GM12878 (cell line): ENCODE data around the gene B3GAT1. TPM values are rescaled to one million over a fixed set of nuclear protein-coding genes. Genes with fewer than 3 reads are reported as not detected.

Source experiments
- ATAC-seq: fragments of 200-7000 bp; cut with Tn5 transposase; 3 replicates; pipeline ENCODE4 v1.9.1; 2020; ENCODE audit warnings: mild to moderate bottlenecking, moderate library complexity
- BruUV-seq: library from RNA; stranded (reverse); fragments of 400-500 nt; replicated peaks from 2 replicates; lab custom pipeline; 2021; lab: Mats Ljungman, UMichigan
- CTCF ChIA-PET: fragments of 300-600 bp; sonication (Branson Sonifier 250); formaldehyde crosslinking; extraction: SDS; loops from one replicate; lab custom pipeline; 2021; ENCODE audit warnings: inconsistent platforms; lab: Yijun Ruan, JAX
- POLR2A ChIA-PET: fragments of 350-600 bp; formaldehyde crosslinking; extraction: SDS; loops from one replicate; lab custom pipeline; 2021; ENCODE audit warnings: inconsistent platforms; lab: Charles Lee
- RAD21 ChIA-PET: fragments of 300-600 bp; sonication (Branson Sonifier 250); formaldehyde crosslinking; loops from one replicate; lab custom pipeline; 2023; ENCODE audit warnings: antibody characterized with exemption; ENCODE audit not compliant: unreplicated experiment; lab: Charles Lee
- SMC1A ChIA-PET: fragments of 300-600 bp; sonication (Branson Sonifier 250); formaldehyde crosslinking; loops from one replicate; lab custom pipeline; 2023; ENCODE audit not compliant: unreplicated experiment, uncharacterized antibody; lab: Charles Lee
- DNase-seq: peaks from one replicate; pipeline ENCODE4 v3.0.0-alpha.2; 2011; ENCODE audit warnings: low read depth, low spot score
- FAIRE-seq: peaks from 3 replicates; lab custom pipeline; 2011; peaks lifted over from hg19 to GRCh38; lab: Jason Lieb, UNC
- H2AFZ ChIP-seq: 2 replicates; pipeline ENCODE4 v1.6.0; 2011; ENCODE audit warnings: low read depth, low read length, control low read depth; ENCODE audit not compliant: control insufficient read depth
- H3K27ac ChIP-seq: 2 replicates; pipeline ENCODE4 v1.5.1; 2011; ENCODE audit warnings: control low read depth; ENCODE audit not compliant: control insufficient read depth, insufficient read depth
- H3K27me3 ChIP-seq, 2 experiments: replicated peaks in 1 of 2; 2 replicates each; pipeline versions ENCODE4 v1.6.0 to v1.6.1; 2011; ENCODE audit warnings: low read length in 1 of 2; ENCODE audit not compliant: control insufficient read depth in 2 of 2, insufficient read depth in 2 of 2
- H3K36me3 ChIP-seq, 2 experiments: 2 replicates each; pipeline ENCODE4 v1.5.1; 2011; ENCODE audit warnings: low read length in 1 of 2; ENCODE audit not compliant: control insufficient read depth in 2 of 2, insufficient read depth in 2 of 2
- H3K4me1 ChIP-seq: 2 replicates; pipeline ENCODE4 v1.6.1; 2011; ENCODE audit warnings: mild to moderate bottlenecking, low read length, moderate library complexity, mixed read lengths; ENCODE audit not compliant: control insufficient read depth, insufficient read depth
- H3K4me2 ChIP-seq: 2 replicates; pipeline ENCODE4 v1.6.0; 2011; ENCODE audit warnings: control low read depth; ENCODE audit not compliant: control insufficient read depth, insufficient read depth
- H3K4me3 ChIP-seq: fragments of 200-600 bp; sonication (generic); 2 replicates; pipeline ENCODE4 v1.5.1; 2016
- H3K79me2 ChIP-seq: 2 replicates; pipeline ENCODE4 v1.6.0; 2011; ENCODE audit warnings: low read length; ENCODE audit not compliant: control insufficient read depth, insufficient read depth
- H3K9ac ChIP-seq: 2 replicates; pipeline ENCODE4 v1.8.0; 2011; ENCODE audit warnings: low read length, control low read depth, mixed read lengths; ENCODE audit not compliant: control insufficient read depth, insufficient read depth
- H3K9me3 ChIP-seq: replicated peaks from 3 replicates; pipeline ENCODE4 v1.5.1; 2011; ENCODE audit warnings: mild to moderate bottlenecking, low read length; ENCODE audit not compliant: control insufficient read depth, insufficient read depth
- H4K20me1 ChIP-seq: 2 replicates; pipeline ENCODE4 v1.6.0; 2011; ENCODE audit not compliant: control insufficient read depth, insufficient read depth
- EZH2 ChIP-seq: IDR thresholded peaks from 2 replicates; pipeline ENCODE4 v1.6.1; 2012; ENCODE audit warnings: low read depth, mild to moderate bottlenecking, control low read depth, inconsistent platforms, low read length, borderline replicate concordance; ENCODE audit not compliant: control insufficient read depth
- HDAC6 ChIP-seq: fragments of 200-600 bp; sonication (generic); IDR thresholded peaks from one replicate; pipeline ENCODE4 v1.8.0; 2017; ENCODE audit warnings: antibody characterized with exemption; ENCODE audit not compliant: unreplicated experiment
- MEF2A ChIP-seq: IDR thresholded peaks from 2 replicates; pipeline ENCODE4 v1.6.1; 2011; ENCODE audit warnings: low read depth, mild to moderate bottlenecking, low read length, moderate library complexity; ENCODE audit not compliant: insufficient read depth
- MTA3 ChIP-seq: IDR thresholded peaks from 2 replicates; pipeline ENCODE4 v1.6.1; 2012; ENCODE audit warnings: low read length, inconsistent platforms, borderline replicate concordance
- PML ChIP-seq: IDR thresholded peaks from 2 replicates; pipeline ENCODE4 v1.6.1; 2012; ENCODE audit warnings: low read length, inconsistent platforms
- WGBS: methylation state at CpG from one replicate; pipeline ENCODE4 v1.1.6; 2016; ENCODE audit warnings: low lambda C conversion rate; ENCODE audit not compliant: insufficient replicate concordance, insufficient coverage; ENCODE audit errors: missing lambda C conversion rate; 5-methylcytosine and 5-hydroxymethylcytosine counted together
- in situ Hi-C: fragments of 300-500 bp; cut with MboI; formaldehyde crosslinking; loops from 9 replicates; pipeline ENCODE4 v1.14.3; 2018; ENCODE audit warnings: mixed read lengths
- intact Hi-C: fragments of 100-400 bp; cut with micrococcal nuclease; formaldehyde crosslinking; loops from one replicate; pipeline ENCODE4 v1.14.2; 2022; ENCODE audit not compliant: unreplicated experiment
- polyA plus RNA-seq, 11 experiments: library from polyadenylated mRNA; depleted of rRNA in 4 of 11; unstranded in 6 of 11; stranded (reverse) in 5 of 11; fragments of >200 nt; fragmentation: Nextera tagmentation in 4 of 11; fragmentation: Illumina TruSeq in 1 of 11; extraction: Ambion mirVana in 4 of 11; extraction: Trizol in 1 of 11; gene quantifications; 1 replicate in 1 of 11; 2 replicates in 10 of 11; pipeline versions ENCODE4 v1.2.1 to v1.2.3, GENCODE V29; 2011 to 2016; ENCODE audit warnings: inconsistent platforms in 2 of 11, missing spikeins in 2 of 11, low read depth in 1 of 11
- total RNA-seq, 4 experiments: library from RNA; depleted of rRNA in 3 of 4; stranded (reverse); fragments of >200 nt in 3 of 4; fragmentation: Illumina TruSeq in 1 of 4; extraction: Trizol in 1 of 4; gene quantifications; 2 replicates each; pipeline versions ENCODE4 v1.2.1 to v1.2.3, GENCODE V29; 2013 to 2021
- TF ChIP-seq, protein P1 (sequence below): fragments of 450-650 bp; IDR thresholded peaks from 2 replicates; pipeline ENCODE4 v1.6.1; 2018; ENCODE audit warnings: borderline replicate concordance, mild to moderate bottlenecking; ENCODE audit not compliant: partially characterized antibody
- TF ChIP-seq, protein P2 (sequence below): fragments of 450-650 bp; IDR thresholded peaks from 2 replicates; pipeline ENCODE4 v1.6.1; 2017; ENCODE audit warnings: mild to moderate bottlenecking, moderate library complexity
- TF ChIP-seq, protein P3 (sequence below): fragments of 450-650 bp; IDR thresholded peaks from 2 replicates; pipeline ENCODE4 v1.6.1; 2017; ENCODE audit warnings: low read depth, mild to moderate bottlenecking, moderate library complexity
- TF ChIP-seq, protein P4 (sequence below): IDR thresholded peaks from 2 replicates; pipeline ENCODE4 v1.6.1; 2011; ENCODE audit warnings: borderline replicate concordance, low read depth, mild to moderate bottlenecking, moderate library complexity, mixed read lengths, low read length; ENCODE audit not compliant: insufficient read depth; ENCODE audit errors: extremely low read length
- TF ChIP-seq, protein P5 (sequence below): IDR thresholded peaks from 2 replicates; pipeline ENCODE4 v1.6.1; 2012; ENCODE audit warnings: low read depth, low read length, improper control_type of control experiment

The B3GAT1 gene
- total and polyA plus RNA-seq, 10 of the 15 experiments (the other 5 are each of a cell fraction or from before 2014, with no cell fraction given) = 0.05 TPM; not detected in 9

GRCh38 chr11:134405841-134406240 lies 6.2 kb downstream of the B3GAT1 start:
- ChIA-PET SMC1A (no interaction called here), CTCF (no interaction called here), POLR2A (no interaction called here), RAD21 (no interaction called here)
- in situ Hi-C loops (no loop called here), intact Hi-C loops (no loop called here)
- H4K20me1 ChIP-seq = no peaks in the 10 kb centered on the region
- BruUV-seq = no TSS peak
- H3K36me3 ChIP-seq = no peaks in the 10 kb centered on the region
- WGBS = 22% methylated on average over 9 of the region's 9 CpGs
- H3K4me3 ChIP-seq = no peak overlapping the region
- H3K79me2 ChIP-seq = no peaks in the 10 kb centered on the region
- H3K4me1 ChIP-seq = no peaks in the 10 kb centered on the region
- DNase-seq (no peak), FAIRE-seq (no peak), ATAC-seq (no peak)
- peaks cover 2 to 3% of the 10 kb centered on the region in 2 experiments; a peak in 2 of 4 replicates for H3K27me3 ChIP-seq
- no peak overlapping the region for H2AFZ ChIP-seq
- no peak overlapping the region for H3K27ac ChIP-seq
- H3K4me2 ChIP-seq = no peak overlapping the region
- H3K9me3 ChIP-seq = no peaks in the 10 kb centered on the region
- H3K9ac ChIP-seq = no peak overlapping the region
- TF ChIP-seq, protein P1, sequence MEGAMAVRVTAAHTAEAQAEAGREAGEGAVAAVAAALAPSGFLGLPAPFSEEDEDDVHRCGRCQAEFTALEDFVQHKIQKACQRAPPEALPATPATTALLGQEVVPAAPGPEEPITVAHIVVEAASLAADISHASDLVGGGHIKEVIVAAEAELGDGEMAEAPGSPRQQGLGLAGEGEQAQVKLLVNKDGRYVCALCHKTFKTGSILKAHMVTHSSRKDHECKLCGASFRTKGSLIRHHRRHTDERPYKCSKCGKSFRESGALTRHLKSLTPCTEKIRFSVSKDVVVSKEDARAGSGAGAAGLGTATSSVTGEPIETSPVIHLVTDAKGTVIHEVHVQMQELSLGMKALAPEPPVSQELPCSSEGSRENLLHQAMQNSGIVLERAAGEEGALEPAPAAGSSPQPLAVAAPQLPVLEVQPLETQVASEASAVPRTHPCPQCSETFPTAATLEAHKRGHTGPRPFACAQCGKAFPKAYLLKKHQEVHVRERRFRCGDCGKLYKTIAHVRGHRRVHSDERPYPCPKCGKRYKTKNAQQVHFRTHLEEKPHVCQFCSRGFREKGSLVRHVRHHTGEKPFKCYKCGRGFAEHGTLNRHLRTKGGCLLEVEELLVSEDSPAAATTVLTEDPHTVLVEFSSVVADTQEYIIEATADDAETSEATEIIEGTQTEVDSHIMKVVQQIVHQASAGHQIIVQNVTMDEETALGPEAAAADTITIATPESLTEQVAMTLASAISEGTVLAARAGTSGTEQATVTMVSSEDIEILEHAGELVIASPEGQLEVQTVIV = no peak
- TF ChIP-seq, protein P2, sequence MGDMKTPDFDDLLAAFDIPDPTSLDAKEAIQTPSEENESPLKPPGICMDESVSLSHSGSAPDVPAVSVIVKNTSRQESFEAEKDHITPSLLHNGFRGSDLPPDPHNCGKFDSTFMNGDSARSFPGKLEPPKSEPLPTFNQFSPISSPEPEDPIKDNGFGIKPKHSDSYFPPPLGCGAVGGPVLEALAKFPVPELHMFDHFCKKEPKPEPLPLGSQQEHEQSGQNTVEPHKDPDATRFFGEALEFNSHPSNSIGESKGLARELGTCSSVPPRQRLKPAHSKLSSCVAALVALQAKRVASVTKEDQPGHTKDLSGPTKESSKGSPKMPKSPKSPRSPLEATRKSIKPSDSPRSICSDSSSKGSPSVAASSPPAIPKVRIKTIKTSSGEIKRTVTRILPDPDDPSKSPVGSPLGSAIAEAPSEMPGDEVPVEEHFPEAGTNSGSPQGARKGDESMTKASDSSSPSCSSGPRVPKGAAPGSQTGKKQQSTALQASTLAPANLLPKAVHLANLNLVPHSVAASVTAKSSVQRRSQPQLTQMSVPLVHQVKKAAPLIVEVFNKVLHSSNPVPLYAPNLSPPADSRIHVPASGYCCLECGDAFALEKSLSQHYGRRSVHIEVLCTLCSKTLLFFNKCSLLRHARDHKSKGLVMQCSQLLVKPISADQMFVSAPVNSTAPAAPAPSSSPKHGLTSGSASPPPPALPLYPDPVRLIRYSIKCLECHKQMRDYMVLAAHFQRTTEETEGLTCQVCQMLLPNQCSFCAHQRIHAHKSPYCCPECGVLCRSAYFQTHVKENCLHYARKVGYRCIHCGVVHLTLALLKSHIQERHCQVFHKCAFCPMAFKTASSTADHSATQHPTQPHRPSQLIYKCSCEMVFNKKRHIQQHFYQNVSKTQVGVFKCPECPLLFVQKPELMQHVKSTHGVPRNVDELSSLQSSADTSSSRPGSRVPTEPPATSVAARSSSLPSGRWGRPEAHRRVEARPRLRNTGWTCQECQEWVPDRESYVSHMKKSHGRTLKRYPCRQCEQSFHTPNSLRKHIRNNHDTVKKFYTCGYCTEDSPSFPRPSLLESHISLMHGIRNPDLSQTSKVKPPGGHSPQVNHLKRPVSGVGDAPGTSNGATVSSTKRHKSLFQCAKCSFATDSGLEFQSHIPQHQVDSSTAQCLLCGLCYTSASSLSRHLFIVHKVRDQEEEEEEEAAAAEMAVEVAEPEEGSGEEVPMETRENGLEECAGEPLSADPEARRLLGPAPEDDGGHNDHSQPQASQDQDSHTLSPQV = no peak
- TF ChIP-seq, protein P3, sequence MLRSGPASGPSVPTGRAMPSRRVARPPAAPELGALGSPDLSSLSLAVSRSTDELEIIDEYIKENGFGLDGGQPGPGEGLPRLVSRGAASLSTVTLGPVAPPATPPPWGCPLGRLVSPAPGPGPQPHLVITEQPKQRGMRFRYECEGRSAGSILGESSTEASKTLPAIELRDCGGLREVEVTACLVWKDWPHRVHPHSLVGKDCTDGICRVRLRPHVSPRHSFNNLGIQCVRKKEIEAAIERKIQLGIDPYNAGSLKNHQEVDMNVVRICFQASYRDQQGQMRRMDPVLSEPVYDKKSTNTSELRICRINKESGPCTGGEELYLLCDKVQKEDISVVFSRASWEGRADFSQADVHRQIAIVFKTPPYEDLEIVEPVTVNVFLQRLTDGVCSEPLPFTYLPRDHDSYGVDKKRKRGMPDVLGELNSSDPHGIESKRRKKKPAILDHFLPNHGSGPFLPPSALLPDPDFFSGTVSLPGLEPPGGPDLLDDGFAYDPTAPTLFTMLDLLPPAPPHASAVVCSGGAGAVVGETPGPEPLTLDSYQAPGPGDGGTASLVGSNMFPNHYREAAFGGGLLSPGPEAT = no peak
- TF ChIP-seq, protein P4, sequence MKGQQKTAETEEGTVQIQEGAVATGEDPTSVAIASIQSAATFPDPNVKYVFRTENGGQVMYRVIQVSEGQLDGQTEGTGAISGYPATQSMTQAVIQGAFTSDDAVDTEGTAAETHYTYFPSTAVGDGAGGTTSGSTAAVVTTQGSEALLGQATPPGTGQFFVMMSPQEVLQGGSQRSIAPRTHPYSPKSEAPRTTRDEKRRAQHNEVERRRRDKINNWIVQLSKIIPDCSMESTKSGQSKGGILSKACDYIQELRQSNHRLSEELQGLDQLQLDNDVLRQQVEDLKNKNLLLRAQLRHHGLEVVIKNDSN = no peak
- TF ChIP-seq PML (no peak), MEF2A (no peak), HDAC6 (no peak), MTA3 (no peak), EZH2 (no peak)
- TF ChIP-seq, protein P5, sequence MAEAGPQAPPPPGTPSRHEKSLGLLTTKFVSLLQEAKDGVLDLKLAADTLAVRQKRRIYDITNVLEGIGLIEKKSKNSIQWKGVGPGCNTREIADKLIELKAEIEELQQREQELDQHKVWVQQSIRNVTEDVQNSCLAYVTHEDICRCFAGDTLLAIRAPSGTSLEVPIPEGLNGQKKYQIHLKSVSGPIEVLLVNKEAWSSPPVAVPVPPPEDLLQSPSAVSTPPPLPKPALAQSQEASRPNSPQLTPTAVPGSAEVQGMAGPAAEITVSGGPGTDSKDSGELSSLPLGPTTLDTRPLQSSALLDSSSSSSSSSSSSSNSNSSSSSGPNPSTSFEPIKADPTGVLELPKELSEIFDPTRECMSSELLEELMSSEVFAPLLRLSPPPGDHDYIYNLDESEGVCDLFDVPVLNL = no peak
